ENCODE data around the gene PPTC7. TPM values are rescaled to one million over a fixed set of nuclear protein-coding genes. Genes with fewer than 3 reads are reported as not detected.
"Not testable (repeated sequence)": the region's sequence is repeated elsewhere in the genome, so short reads cannot be mapped to it uniquely, and the experiment has no call there.

The PPTC7 gene
- total RNA-seq, 1 experiment from 2014 or later, result 6.9 TPM

GRCh38 chr12:110538869-110539622, 44.1 kb downstream of the PPTC7 start:
- no peak overlapping the region for H3K27ac ChIP-seq

GRCh38 chr12:110537605-110538409, 45.3 kb downstream of the PPTC7 start:
- no peaks in the 10 kb centered on the region for H3K9me3 ChIP-seq (replicated peaks)
- H3K27me3 ChIP-seq, result no peaks in the 10 kb centered on the region
- H3K4me3 ChIP-seq, result no peak overlapping the region
- H3K4me1 ChIP-seq, result peaks cover 20% of the 10 kb centered on the region
- DNase-seq, result peak; percentile 78 to 83
- peak overlapping the region; percentile 84 for H3K27ac ChIP-seq
- peaks cover 7% of the 10 kb centered on the region; the same call in 1 of the 2 replicates for H3K36me3 ChIP-seq

More at GRCh38 chr12:110538869-110539622, 44.1 kb downstream of the PPTC7 start:
- no peak overlapping the region for H3K4me3 ChIP-seq
- no peak for DNase-seq
- no peaks in the 10 kb centered on the region for H3K27me3 ChIP-seq
- peaks cover 20% of the 10 kb centered on the region for H3K4me1 ChIP-seq
- no peaks in the 10 kb centered on the region for H3K9me3 ChIP-seq (replicated peaks)
- H3K36me3 ChIP-seq, result peaks cover 7% of the 10 kb centered on the region

GRCh38 chr12:110536834-110537604, 46.1 kb downstream of the PPTC7 start:
- Histone ChIP-seq H3K9me3 (replicated peaks) (no peaks in the 10 kb centered on the region), H3K4me1 (peaks cover 20% of the 10 kb centered on the region), H3K4me3 (no peak overlapping the region), H3K27me3 (no peaks in the 10 kb centered on the region), H3K36me3 (peaks cover 7% of the 10 kb centered on the region; the same call in 1 of the 2 replicates), H3K27ac (peak overlapping the region; percentile 84)
- DNase-seq, result peak; percentile 63 to 83

- no peaks in the 10 kb centered on the region for H3K9me3 ChIP-seq (replicated peaks)
- peaks cover 20% of the 10 kb centered on the region for H3K4me1 ChIP-seq
- no peak overlapping the region for H3K4me3 ChIP-seq
- peaks cover 11% of the 10 kb centered on the region for H3K36me3 ChIP-seq
- no peaks in the 10 kb centered on the region for H3K27me3 ChIP-seq
- H3K27ac ChIP-seq, result no peak overlapping the region
- no peak for DNase-seq
These were observed 48.3 kb downstream of the PPTC7 start for GRCh38 chr12:110534811-110535210.

GRCh38 chr12:110533607-110534006, 49.5 kb downstream of the PPTC7 start:
- no peaks in the 10 kb centered on the region for H3K9me3 ChIP-seq (replicated peaks)
- no peak overlapping the region for H3K27ac ChIP-seq
- peaks cover 10% of the 10 kb centered on the region for H3K36me3 ChIP-seq
- H3K27me3 ChIP-seq, result no peaks in the 10 kb centered on the region
- no peak overlapping the region for H3K4me3 ChIP-seq
- H3K4me1 ChIP-seq, result peaks cover 19% of the 10 kb centered on the region
- DNase-seq, result no peak

GRCh38 chr12:110532644-110533043, 50.5 kb downstream of the PPTC7 start:
- Histone ChIP-seq H3K9me3 (replicated peaks) (no peaks in the 10 kb centered on the region), H3K27ac (no peak overlapping the region), H3K4me1 (peaks cover 9% of the 10 kb centered on the region), H3K27me3 (no peaks in the 10 kb centered on the region), H3K4me3 (no peak overlapping the region), H3K36me3 (peaks cover 9% of the 10 kb centered on the region)
- DNase-seq, result no peak

GRCh38 chr12:110531741-110532333, 51.3 kb downstream of the PPTC7 start:
- H3K9me3 ChIP-seq (replicated peaks), result no peaks in the 10 kb centered on the region
- no peaks in the 10 kb centered on the region for H3K27me3 ChIP-seq
- H3K27ac ChIP-seq, result no peak overlapping the region
- H3K4me3 ChIP-seq, result no peak overlapping the region
- peaks cover 5% of the 10 kb centered on the region for H3K4me1 ChIP-seq
- peaks cover 9% of the 10 kb centered on the region for H3K36me3 ChIP-seq
- no peak for DNase-seq

- no peak for DNase-seq
- Histone ChIP-seq H3K27me3 (no peaks in the 10 kb centered on the region), H3K9me3 (replicated peaks) (no peaks in the 10 kb centered on the region), H3K4me1 (no peaks in the 10 kb centered on the region), H3K27ac (no peak overlapping the region), H3K4me3 (no peak overlapping the region), H3K36me3 (peaks cover 8% of the 10 kb centered on the region)
These were observed 52.6 kb downstream of the PPTC7 start for GRCh38 chr12:110530511-110530910.

- Histone ChIP-seq H3K9me3 (replicated peaks) (no peaks in the 10 kb centered on the region), H3K27ac (no peak overlapping the region), H3K4me3 (no peak overlapping the region), H3K4me1 (no peaks in the 10 kb centered on the region), H3K36me3 (peaks cover 3% of the 10 kb centered on the region; the same call in 1 of the 2 replicates), H3K27me3 (no peaks in the 10 kb centered on the region)
- no peak for DNase-seq
These were observed 54.8 kb downstream of the PPTC7 start for GRCh38 chr12:110528277-110528839.

GRCh38 chr12:110520876-110521712, 62.0 kb downstream of the PPTC7 start:
- not testable (repeated sequence) for H3K36me3 ChIP-seq; H3K9me3 ChIP-seq (replicated peaks); H3K27ac ChIP-seq; H3K27me3 ChIP-seq; DNase-seq; H3K4me3 ChIP-seq; H3K4me1 ChIP-seq

GRCh38 chr12:110518014-110518413, 65.1 kb downstream of the PPTC7 start:
- H3K4me3 ChIP-seq; H3K36me3 ChIP-seq; H3K4me1 ChIP-seq; H3K27me3 ChIP-seq; H3K9me3 ChIP-seq (replicated peaks); H3K27ac ChIP-seq; DNase-seq: not testable (repeated sequence)

- DNase-seq, result no peak
- H3K4me1 ChIP-seq, result no peaks in the 10 kb centered on the region
- no peaks in the 10 kb centered on the region for H3K27me3 ChIP-seq
- H3K27ac ChIP-seq, result no peak overlapping the region
- no peak overlapping the region for H3K4me3 ChIP-seq
- no peaks in the 10 kb centered on the region for H3K36me3 ChIP-seq
- H3K9me3 ChIP-seq (replicated peaks), result no peaks in the 10 kb centered on the region
These were observed 66.1 kb downstream of the PPTC7 start for GRCh38 chr12:110516995-110517394.

GRCh38 chr12:110514363-110514762, 68.8 kb downstream of the PPTC7 start:
- H3K4me3 ChIP-seq, result no peak overlapping the region
- no peak for DNase-seq
- no peaks in the 10 kb centered on the region for H3K36me3 ChIP-seq
- no peaks in the 10 kb centered on the region for H3K4me1 ChIP-seq
- no peaks in the 10 kb centered on the region for H3K9me3 ChIP-seq (replicated peaks)
- H3K27me3 ChIP-seq, result no peaks in the 10 kb centered on the region
- no peak overlapping the region for H3K27ac ChIP-seq
